BE2C (cell line): Measurements from ENCODE around the gene LRRTM1.

ENCODE experiments used
- DNase-seq: peaks from one replicate; pipeline ENCODE4 v3.0.0-alpha.2; 2020
- H3K27me3 ChIP-seq: fragments of 250-450 bp; sonication (Bioruptor Pico); 2 replicates; pipeline ENCODE4 v1.5.1; 2020; ENCODE audit warnings: mild to moderate bottlenecking
- H3K36me3 ChIP-seq: fragments of 250-450 bp; sonication (Bioruptor Pico); 2 replicates; pipeline ENCODE4 v1.5.1; 2020; ENCODE audit warnings: mild to moderate bottlenecking
- H3K4me1 ChIP-seq: fragments of 250-450 bp; sonication (Bioruptor Pico); 2 replicates; pipeline ENCODE4 v1.5.1; 2020
- H3K4me3 ChIP-seq: 2 replicates; pipeline ENCODE4 v1.5.1; 2011; ENCODE audit warnings: low read depth, low read length
- H3K9me3 ChIP-seq: fragments of 250-450 bp; sonication (Bioruptor Pico); 2 replicates; pipeline ENCODE4 v1.5.1; 2020
- TF ChIP-seq, protein P1 (sequence below): IDR thresholded peaks from 2 replicates; pipeline ENCODE4 v1.5.1; 2012; ENCODE audit warnings: mild to moderate bottlenecking, low read depth, low read length

The LRRTM1 gene

GRCh38 chr2:80312282-80312839 lies 7.8 kb upstream of the LRRTM1 start:
- no peak for DNase-seq
- H3K4me1 ChIP-seq, result no peaks in the 10 kb centered on the region
- TF ChIP-seq, protein P1, sequence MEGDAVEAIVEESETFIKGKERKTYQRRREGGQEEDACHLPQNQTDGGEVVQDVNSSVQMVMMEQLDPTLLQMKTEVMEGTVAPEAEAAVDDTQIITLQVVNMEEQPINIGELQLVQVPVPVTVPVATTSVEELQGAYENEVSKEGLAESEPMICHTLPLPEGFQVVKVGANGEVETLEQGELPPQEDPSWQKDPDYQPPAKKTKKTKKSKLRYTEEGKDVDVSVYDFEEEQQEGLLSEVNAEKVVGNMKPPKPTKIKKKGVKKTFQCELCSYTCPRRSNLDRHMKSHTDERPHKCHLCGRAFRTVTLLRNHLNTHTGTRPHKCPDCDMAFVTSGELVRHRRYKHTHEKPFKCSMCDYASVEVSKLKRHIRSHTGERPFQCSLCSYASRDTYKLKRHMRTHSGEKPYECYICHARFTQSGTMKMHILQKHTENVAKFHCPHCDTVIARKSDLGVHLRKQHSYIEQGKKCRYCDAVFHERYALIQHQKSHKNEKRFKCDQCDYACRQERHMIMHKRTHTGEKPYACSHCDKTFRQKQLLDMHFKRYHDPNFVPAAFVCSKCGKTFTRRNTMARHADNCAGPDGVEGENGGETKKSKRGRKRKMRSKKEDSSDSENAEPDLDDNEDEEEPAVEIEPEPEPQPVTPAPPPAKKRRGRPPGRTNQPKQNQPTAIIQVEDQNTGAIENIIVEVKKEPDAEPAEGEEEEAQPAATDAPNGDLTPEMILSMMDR, result no peak

DNA sequence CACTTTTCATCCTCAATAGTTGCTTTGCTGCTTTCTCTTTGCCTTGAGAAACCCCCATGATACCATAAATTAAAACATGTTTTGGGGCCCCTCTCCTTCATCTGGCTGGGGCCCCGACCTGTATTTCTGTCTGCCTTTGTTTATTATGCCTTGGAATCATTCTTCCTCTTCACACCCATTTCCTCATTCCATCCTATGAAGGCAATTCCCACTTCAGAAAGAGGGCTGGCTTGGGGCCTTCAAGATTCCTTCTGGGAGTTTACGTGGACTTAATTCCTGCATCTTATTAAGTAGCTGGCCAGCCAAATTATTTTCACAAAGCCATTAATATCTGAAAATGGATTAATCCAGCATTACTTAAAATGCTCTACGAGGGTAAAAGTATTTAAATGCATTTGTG lies 6.8 kb upstream of the LRRTM1 start:
- Histone ChIP-seq H3K4me3 (no peak overlapping the region), H3K9me3 (no peaks in the 10 kb centered on the region), H3K4me1 (no peaks in the 10 kb centered on the region), H3K27me3 (no peaks in the 10 kb centered on the region), H3K36me3 (no peaks in the 10 kb centered on the region)
- TF ChIP-seq, protein P1, result no peak
- no peak for DNase-seq

More at GRCh38 chr2:80312282-80312839, 7.8 kb upstream of the LRRTM1 start:
- H3K4me3 ChIP-seq, result no peak overlapping the region
- no peaks in the 10 kb centered on the region for H3K27me3 ChIP-seq
- H3K9me3 ChIP-seq, result no peaks in the 10 kb centered on the region
- no peaks in the 10 kb centered on the region for H3K36me3 ChIP-seq

GRCh38 chr2:80303006-80303908 lies 1.3 kb downstream of the LRRTM1 start:
- Histone ChIP-seq H3K9me3 (no peaks in the 10 kb centered on the region), H3K27me3 (no peaks in the 10 kb centered on the region), H3K4me1 (no peaks in the 10 kb centered on the region), H3K4me3 (peak overlapping the region; percentile 73), H3K36me3 (no peaks in the 10 kb centered on the region)
- TF ChIP-seq, protein P1, result no peak
- peak; percentile 61 for DNase-seq

GRCh38 chr2:80302314-80303005 lies 2.1 kb downstream of the LRRTM1 start:
- H3K36me3 ChIP-seq, result no peaks in the 10 kb centered on the region
- TF ChIP-seq, protein P1, result no peak
- peak overlapping the region; percentile 73 for H3K4me3 ChIP-seq
- DNase-seq, result peak; percentile 20
- H3K4me1 ChIP-seq, result no peaks in the 10 kb centered on the region
- no peaks in the 10 kb centered on the region for H3K27me3 ChIP-seq
- H3K9me3 ChIP-seq, result no peaks in the 10 kb centered on the region

- no peaks in the 10 kb centered on the region for H3K27me3 ChIP-seq
- DNase-seq, result no peak
- TF ChIP-seq, protein P1, result no peak
- no peaks in the 10 kb centered on the region for H3K9me3 ChIP-seq
- no peaks in the 10 kb centered on the region for H3K36me3 ChIP-seq
- peak overlapping the region; percentile 73 for H3K4me3 ChIP-seq
- H3K4me1 ChIP-seq, result no peaks in the 10 kb centered on the region
These were observed 2.6 kb downstream of the LRRTM1 start for GRCh38 chr2:80302001-80302313.
